Panc1 (cell line): ENCODE results near the gene PLEKHN1. TPM values are rescaled to one million over a fixed set of nuclear protein-coding genes. Genes with fewer than 3 reads are reported as not detected.

Experiments
- ATAC-seq: fragments of 200-7000 bp; cut with Tn5 transposase; 2 replicates; pipeline ENCODE4 v1.9.1; 2020; ENCODE audit warnings: mild to moderate bottlenecking, moderate library complexity
- BruUV-seq: library from RNA; stranded (reverse); fragments of 400-500 nt; replicated peaks from 2 replicates; lab custom pipeline; 2021; lab: Mats Ljungman, UMichigan
- CTCF ChIA-PET: fragments of 300-600 bp; sonication (Branson Sonifier 250); formaldehyde crosslinking; loops from one replicate; lab custom pipeline; 2022; ENCODE audit warnings: antibody characterized with exemption; lab: Charles Lee
- POLR2A ChIA-PET: fragments of 300-600 bp; sonication (Branson Sonifier 250); formaldehyde crosslinking; loops from one replicate; lab custom pipeline; 2022; ENCODE audit warnings: antibody characterized with exemption; lab: Charles Lee
- DNase-seq: peaks from one replicate; pipeline ENCODE4 v3.0.0-alpha.2; 2010; ENCODE audit warnings: low read depth, low spot score
- H3K27ac ChIP-seq: 2 replicates; pipeline ENCODE4 v1.5.1; 2011; ENCODE audit warnings: mild to moderate bottlenecking, low read length, inconsistent platforms
- H3K27me3 ChIP-seq: fragments of 200-500 bp; sonication (Bioruptor generic); 2 replicates; pipeline ENCODE4 v1.6.0; 2014; ENCODE audit warnings: low read length, inconsistent platforms; ENCODE audit not compliant: control insufficient read depth, insufficient read depth
- H3K36me3 ChIP-seq: fragments of 200-500 bp; sonication (Bioruptor generic); 2 replicates; pipeline ENCODE4 v1.5.1; 2014; ENCODE audit warnings: inconsistent platforms, mild to moderate bottlenecking, low read length, moderate library complexity; ENCODE audit not compliant: control insufficient read depth, insufficient read depth
- H3K4me1 ChIP-seq: 2 replicates; pipeline ENCODE4 v1.5.1; 2011; ENCODE audit warnings: inconsistent platforms, mild to moderate bottlenecking, low read length, moderate library complexity; ENCODE audit not compliant: control insufficient read depth, insufficient read depth
- H3K4me3 ChIP-seq, 2 experiments: 2 replicates each; pipeline ENCODE4 v1.5.1; 2011 to 2012; ENCODE audit warnings: low read depth in 2 of 2, low read length in 2 of 2, mild to moderate bottlenecking in 2 of 2, inconsistent platforms in 1 of 2, moderate library complexity in 1 of 2
- H3K9me3 ChIP-seq: fragments of 200-500 bp; sonication (Bioruptor generic); 2 replicates; pipeline ENCODE4 v1.5.1; 2014; ENCODE audit warnings: low read depth, mild to moderate bottlenecking, inconsistent platforms, low read length, moderate library complexity; ENCODE audit not compliant: control insufficient read depth, insufficient read depth
- CTCF ChIP-seq: fragments of 450-650 bp; IDR thresholded peaks from 2 replicates; pipeline ENCODE4 v1.5.1; 2017; ENCODE audit warnings: mild to moderate bottlenecking
- POLR2AphosphoS5 ChIP-seq: IDR thresholded peaks from 2 replicates; pipeline ENCODE4 v1.6.1; 2012; ENCODE audit warnings: mild to moderate bottlenecking, low read depth, low read length, moderate library complexity
- REST ChIP-seq, 2 experiments: IDR thresholded peaks; 2 replicates each; pipeline ENCODE4 v1.6.1; 2011 to 2012; ENCODE audit warnings: low read depth in 2 of 2, control low read depth in 1 of 2, low read length in 1 of 2, mild to moderate bottlenecking in 1 of 2, moderate library complexity in 1 of 2; ENCODE audit not compliant: insufficient read depth in 1 of 2
- SIN3A ChIP-seq: IDR thresholded peaks from 2 replicates; pipeline ENCODE4 v1.6.1; 2012; ENCODE audit warnings: low read depth, mild to moderate bottlenecking, low read length, moderate library complexity, borderline replicate concordance; ENCODE audit not compliant: insufficient read depth
- TCF7L2 ChIP-seq: IDR thresholded peaks from 2 replicates; pipeline ENCODE4 v1.6.1; 2011; ENCODE audit warnings: mild to moderate bottlenecking, low read depth, low read length, inconsistent platforms
- in situ Hi-C: cut with HindIII; loops from 2 replicates; pipeline ENCODE4 v1.10.0; 2016; ENCODE audit warnings: low sequenced_read_pairs, low pct_unique_long_range_greater_than_20kb
- intact Hi-C: fragments of 100-400 bp; cut with micrococcal nuclease; formaldehyde crosslinking; loops from one replicate; pipeline ENCODE4 v1.10.0; 2022; ENCODE audit not compliant: unreplicated experiment
- total RNA-seq: library from RNA; stranded (reverse); gene quantifications from one replicate; pipeline ENCODE4 v1.2.1, GENCODE V29; 2021; ENCODE audit not compliant: unreplicated experiment

PLEKHN1 gene
- total RNA-seq, 1 experiment from 2014 or later = 9.8 TPM

- TSS peak; percentile 86 for BruUV-seq
- CTCF ChIA-PET = interaction anchor here (0.5 kb wide), 1 partner anchor 94 kb away, joined by 3 read pairs; no protein-coding TSS in a partner anchor
- intact Hi-C loops = no loop called here
These were observed 8.5 kb downstream of the PLEKHN1 start for GRCh38 chr1:974687-975328.

DNA sequence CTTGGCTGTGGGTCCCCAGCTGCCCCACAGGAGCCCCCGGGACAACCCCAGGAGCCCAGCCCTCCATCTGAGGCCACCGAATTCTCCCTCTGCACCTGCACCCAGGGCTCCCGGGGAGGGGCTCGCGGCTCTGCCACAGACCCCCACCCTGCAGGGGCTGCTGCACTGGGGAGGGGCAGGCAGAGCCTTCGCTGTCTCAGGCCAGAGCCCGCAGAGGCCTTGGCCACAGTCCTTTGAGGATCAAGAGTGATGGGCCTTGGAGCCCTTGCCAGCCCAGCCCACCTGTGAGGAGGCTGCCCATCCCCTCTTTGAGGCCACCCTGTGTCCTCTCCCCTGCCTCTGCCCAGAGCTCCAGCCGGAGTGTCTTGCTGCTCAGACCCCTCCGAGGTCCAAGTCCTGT lies 9.1 kb downstream of the PLEKHN1 start:
- no peak for ATAC-seq
- Histone ChIP-seq H3K36me3 (no peaks in the 10 kb centered on the region), H3K27ac (no peak overlapping the region), H3K27me3 (no peaks in the 10 kb centered on the region), H3K4me1 (0 out of 2 replicates have a peak, but pooled peaks cover 4% of the 10 kb centered on the region), H3K4me3 (peak overlapping the region in 1 of 2 experiments; percentile 61; a peak in 3 of 4 replicates), H3K9me3 (no peaks in the 10 kb centered on the region)
- DNase-seq = no peak
- ChIA-PET CTCF (interaction anchor here (0.5 to 1.4 kb wide), 2 partner anchors 70 to 94 kb away, joined by 3 to 7 read pairs; no protein-coding TSS in a partner anchor), POLR2A (no interaction called here)
- no peak for TF ChIP-seq REST (IDR thresholded peaks at IDR 0.05; ENCODE audit: insufficient read depth in 1 of 2, low read depth in 2 of 2, low read length in 1 of 2)
- no peak for TF ChIP-seq POLR2AphosphoS5
- TF ChIP-seq TCF7L2 = no peak
- TF ChIP-seq CTCF = no peak
- no peak for TF ChIP-seq SIN3A
- in situ Hi-C loops = no loop called here
- BruUV-seq = TSS peak; percentile 80
- intact Hi-C loops = no loop called here

More at GRCh38 chr1:974687-975328, 8.5 kb downstream of the PLEKHN1 start:
- no peaks in the 10 kb centered on the region for H3K27me3 ChIP-seq
- H3K27ac ChIP-seq = no peak overlapping the region
- H3K36me3 ChIP-seq = no peaks in the 10 kb centered on the region
- H3K4me1 ChIP-seq = 0 out of 2 replicates have a peak, but pooled peaks cover 4% of the 10 kb centered on the region
- ATAC-seq (no peak), DNase-seq (no peak)
- TF ChIP-seq CTCF (no peak), POLR2AphosphoS5 (no peak), REST (IDR thresholded peaks at IDR 0.05; ENCODE audit: insufficient read depth in 1 of 2, low read depth in 2 of 2, low read length in 1 of 2) (no peak), SIN3A (no peak)
- no peak overlapping the region for H3K4me3 ChIP-seq
- no peaks in the 10 kb centered on the region for H3K9me3 ChIP-seq
- in situ Hi-C loops = no loop called here
- POLR2A ChIA-PET = interaction anchor here (0.6 kb wide), 1 partner anchor 39 kb away, joined by 3 read pairs; the partner anchor contains the start of gene ISG15
